Neural progenitor cell (in vitro differentiated cells): ENCODE measurements around the gene FBXW8. TPM values are rescaled to one million over a fixed set of nuclear protein-coding genes. Genes with fewer than 3 reads are reported as not detected.

Source experiments
- DNase-seq: peaks from one replicate; pipeline ENCODE4 v3.0.0-alpha.2; 2016; ENCODE audit warnings: low spot score
- H2AFZ ChIP-seq: fragments of 200-600 bp; sonication (generic); replicated peaks from 2 replicates; pipeline ENCODE4 v1.6.1; 2016; ENCODE audit warnings: antibody characterized with exemption
- H3F3A ChIP-seq: fragments of 200-600 bp; sonication (generic); 2 replicates; pipeline ENCODE4 v1.6.1; 2016; ENCODE audit warnings: antibody characterized with exemption, low read depth
- H3K27ac ChIP-seq: fragments of 200-600 bp; sonication (generic); 2 replicates; pipeline ENCODE4 v1.5.1; 2016; ENCODE audit warnings: mild to moderate bottlenecking
- H3K27me3 ChIP-seq: fragments of 200-600 bp; sonication (generic); 2 replicates; pipeline ENCODE4 v1.6.1; 2016; ENCODE audit warnings: mild to moderate bottlenecking, moderate library complexity
- H3K36me3 ChIP-seq: fragments of 200-600 bp; sonication (generic); 2 replicates; pipeline ENCODE4 v1.5.1; 2016
- H3K4me1 ChIP-seq: fragments of 200-600 bp; sonication (generic); 2 replicates; pipeline ENCODE4 v1.6.1; 2016; ENCODE audit warnings: mixed run types
- H3K4me2 ChIP-seq: fragments of 200-600 bp; sonication (generic); 2 replicates; pipeline ENCODE4 v1.6.1; 2016
- H3K4me3 ChIP-seq: fragments of 200-600 bp; sonication (generic); 2 replicates; pipeline ENCODE4 v1.5.1; 2016
- H3K79me2 ChIP-seq: fragments of 200-600 bp; sonication (generic); 2 replicates; pipeline ENCODE4 v1.6.1; 2016; ENCODE audit warnings: low read depth
- H3K9ac ChIP-seq: fragments of 200-600 bp; sonication (generic); 2 replicates; pipeline ENCODE4 v1.6.1; 2016
- H3K9me3 ChIP-seq: fragments of 200-600 bp; sonication (generic); 2 replicates; pipeline ENCODE4 v1.5.1; 2016; ENCODE audit warnings: low read depth
- H4K20me1 ChIP-seq: fragments of 200-600 bp; sonication (generic); 2 replicates; pipeline ENCODE4 v1.6.1; 2016; ENCODE audit warnings: low read depth
- H3K27ac Mint-ChIP-seq: 3 replicates; pipeline ENCODE4 v1.8.0; 2021; ENCODE audit warnings: mixed read lengths
- H3K27me3 Mint-ChIP-seq: 2 replicates; pipeline ENCODE4 v1.8.0; 2022; ENCODE audit warnings: low read depth, mild to moderate bottlenecking, inconsistent platforms, moderate library complexity, mixed read lengths; ENCODE audit not compliant: insufficient read depth
- H3K36me3 Mint-ChIP-seq: 3 replicates; pipeline ENCODE4 v1.8.0; 2021; ENCODE audit warnings: mixed read lengths
- H3K4me1 Mint-ChIP-seq: 3 replicates; pipeline ENCODE4 v1.8.0; 2021; ENCODE audit warnings: mixed read lengths
- H3K4me3 Mint-ChIP-seq: 3 replicates; pipeline ENCODE4 v1.8.0; 2021; ENCODE audit warnings: mild to moderate bottlenecking, moderate library complexity, mixed read lengths
- H3K9me3 Mint-ChIP-seq: 3 replicates; pipeline ENCODE4 v1.8.0; 2020; ENCODE audit warnings: mixed read lengths
- EZH2 ChIP-seq: fragments of 200-600 bp; sonication (generic); IDR thresholded peaks from 2 replicates; pipeline ENCODE4 v1.6.1; 2017; ENCODE audit warnings: antibody characterized with exemption, mild to moderate bottlenecking, moderate library complexity
- EZH2phosphoT487 ChIP-seq: fragments of 200-600 bp; sonication (generic); IDR thresholded peaks from 2 replicates; pipeline ENCODE4 v1.6.1; 2017; ENCODE audit warnings: antibody characterized with exemption
- total RNA-seq: library from RNA; depleted of rRNA; stranded (reverse); fragments of >200 nt; gene quantifications from 2 replicates; pipeline ENCODE4 v1.2.3, GENCODE V29; 2015; ENCODE audit warnings: low replicate concordance
- TF ChIP-seq, protein P1 (sequence below): fragments of 200-600 bp; sonication (generic); IDR thresholded peaks from 2 replicates; pipeline ENCODE4 v1.5.1; 2017; ENCODE audit warnings: antibody characterized with exemption, mild to moderate bottlenecking

Gene FBXW8
- total RNA-seq, 1 donor from 2014 or later, result 20.7 TPM

DNA sequence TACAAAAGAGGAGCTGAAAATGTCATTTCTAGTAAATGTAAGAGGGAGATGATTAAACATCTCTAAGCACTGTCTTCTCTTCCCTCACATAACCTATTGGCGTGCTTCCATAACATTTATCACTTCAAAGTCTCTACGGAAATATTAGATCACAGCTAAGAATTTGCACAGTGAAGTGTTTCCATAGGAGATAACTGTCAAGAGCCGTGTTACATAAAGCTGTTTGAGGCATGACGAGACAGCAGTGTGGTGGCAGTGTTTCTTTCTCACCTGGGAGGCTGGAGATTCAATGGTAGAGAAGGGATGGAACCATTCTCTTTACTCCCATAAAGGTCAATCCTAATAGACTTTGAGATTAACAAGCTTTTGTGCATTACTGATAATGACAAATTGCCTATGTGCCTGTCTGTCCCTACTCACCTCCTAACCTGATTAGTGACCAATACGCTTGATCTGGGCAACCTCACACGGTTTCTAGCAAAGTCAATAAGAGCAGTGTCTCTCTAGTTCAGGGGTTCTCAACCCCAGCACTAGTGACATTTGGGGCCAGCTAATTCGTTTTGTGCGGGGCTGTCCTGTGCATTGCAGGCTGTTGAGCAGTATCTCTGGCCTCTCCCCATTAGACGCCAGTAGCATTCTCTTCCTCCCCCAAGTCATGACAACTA, 35.3 kb downstream of the FBXW8 start:
- peaks cover 40% of the 10 kb centered on the region for H3K36me3 Mint-ChIP-seq
- Histone ChIP-seq H4K20me1 (peaks cover 3% of the 10 kb centered on the region), H3F3A (no peaks in the 10 kb centered on the region), H3K4me2 (no peak overlapping the region), H3K36me3 (peaks cover 10% of the 10 kb centered on the region), H3K9ac (no peak overlapping the region), H3K4me3 (no peak overlapping the region), H3K79me2 (peaks cover 5% of the 10 kb centered on the region), H3K4me1 (no peaks in the 10 kb centered on the region), H2AFZ (no peak overlapping the region), H3K27ac (no peak overlapping the region), H3K27me3 (no peaks in the 10 kb centered on the region), H3K9me3 (no peaks in the 10 kb centered on the region)
- no peak overlapping the region for H3K27ac Mint-ChIP-seq
- H3K9me3 Mint-ChIP-seq, result peaks cover 17% of the 10 kb centered on the region
- no peak overlapping the region for H3K4me3 Mint-ChIP-seq
- peaks cover 2% of the 10 kb centered on the region for H3K27me3 Mint-ChIP-seq
- DNase-seq, result no peak
- H3K4me1 Mint-ChIP-seq, result no peaks in the 10 kb centered on the region
- TF ChIP-seq EZH2 (no peak), EZH2phosphoT487 (no peak)
- TF ChIP-seq, protein P1, sequence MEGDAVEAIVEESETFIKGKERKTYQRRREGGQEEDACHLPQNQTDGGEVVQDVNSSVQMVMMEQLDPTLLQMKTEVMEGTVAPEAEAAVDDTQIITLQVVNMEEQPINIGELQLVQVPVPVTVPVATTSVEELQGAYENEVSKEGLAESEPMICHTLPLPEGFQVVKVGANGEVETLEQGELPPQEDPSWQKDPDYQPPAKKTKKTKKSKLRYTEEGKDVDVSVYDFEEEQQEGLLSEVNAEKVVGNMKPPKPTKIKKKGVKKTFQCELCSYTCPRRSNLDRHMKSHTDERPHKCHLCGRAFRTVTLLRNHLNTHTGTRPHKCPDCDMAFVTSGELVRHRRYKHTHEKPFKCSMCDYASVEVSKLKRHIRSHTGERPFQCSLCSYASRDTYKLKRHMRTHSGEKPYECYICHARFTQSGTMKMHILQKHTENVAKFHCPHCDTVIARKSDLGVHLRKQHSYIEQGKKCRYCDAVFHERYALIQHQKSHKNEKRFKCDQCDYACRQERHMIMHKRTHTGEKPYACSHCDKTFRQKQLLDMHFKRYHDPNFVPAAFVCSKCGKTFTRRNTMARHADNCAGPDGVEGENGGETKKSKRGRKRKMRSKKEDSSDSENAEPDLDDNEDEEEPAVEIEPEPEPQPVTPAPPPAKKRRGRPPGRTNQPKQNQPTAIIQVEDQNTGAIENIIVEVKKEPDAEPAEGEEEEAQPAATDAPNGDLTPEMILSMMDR, result no peak

DNA sequence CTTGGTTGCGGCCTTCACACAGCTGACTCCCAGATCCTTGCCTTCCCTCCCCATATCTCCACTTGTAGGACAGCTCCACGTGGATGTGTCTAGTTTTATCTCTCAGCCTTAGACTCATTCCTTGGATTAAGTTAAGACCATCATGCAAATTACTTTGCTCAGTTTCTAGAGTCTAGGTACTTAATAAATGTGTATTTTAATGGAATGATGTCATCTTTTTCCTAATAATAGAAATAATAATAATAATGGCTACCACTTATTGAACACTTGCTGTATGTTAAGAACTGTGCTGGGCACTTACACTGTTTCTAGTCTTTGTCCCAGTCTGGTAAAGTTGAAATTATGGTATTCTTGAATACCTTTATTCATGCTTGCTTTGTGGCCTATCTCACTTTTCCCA, 37.5 kb downstream of the FBXW8 start:
- no peak overlapping the region for H3K4me2 ChIP-seq
- H4K20me1 ChIP-seq, result peaks cover 3% of the 10 kb centered on the region
- no peak overlapping the region for H2AFZ ChIP-seq
- no peak overlapping the region for H3K4me3 ChIP-seq
- no peaks in the 10 kb centered on the region for H3K4me1 ChIP-seq
- TF ChIP-seq EZH2 (no peak), EZH2phosphoT487 (no peak)
- TF ChIP-seq, protein P1, result no peak
- H3K9me3 ChIP-seq, result no peaks in the 10 kb centered on the region
- H3K27ac Mint-ChIP-seq, result no peak overlapping the region
- H3K36me3 ChIP-seq, result peaks cover 5% of the 10 kb centered on the region
- H3K27ac ChIP-seq, result no peak overlapping the region
- no peak overlapping the region for H3K4me3 Mint-ChIP-seq
- no peaks in the 10 kb centered on the region for H3K27me3 Mint-ChIP-seq
- no peaks in the 10 kb centered on the region for H3K4me1 Mint-ChIP-seq
- no peak for DNase-seq
- H3K27me3 ChIP-seq, result no peaks in the 10 kb centered on the region
- H3K36me3 Mint-ChIP-seq, result peaks cover 27% of the 10 kb centered on the region
- H3F3A ChIP-seq, result no peaks in the 10 kb centered on the region
- no peaks in the 10 kb centered on the region for H3K79me2 ChIP-seq
- no peak overlapping the region for H3K9ac ChIP-seq
- peaks cover 2% of the 10 kb centered on the region for H3K9me3 Mint-ChIP-seq

DNA sequence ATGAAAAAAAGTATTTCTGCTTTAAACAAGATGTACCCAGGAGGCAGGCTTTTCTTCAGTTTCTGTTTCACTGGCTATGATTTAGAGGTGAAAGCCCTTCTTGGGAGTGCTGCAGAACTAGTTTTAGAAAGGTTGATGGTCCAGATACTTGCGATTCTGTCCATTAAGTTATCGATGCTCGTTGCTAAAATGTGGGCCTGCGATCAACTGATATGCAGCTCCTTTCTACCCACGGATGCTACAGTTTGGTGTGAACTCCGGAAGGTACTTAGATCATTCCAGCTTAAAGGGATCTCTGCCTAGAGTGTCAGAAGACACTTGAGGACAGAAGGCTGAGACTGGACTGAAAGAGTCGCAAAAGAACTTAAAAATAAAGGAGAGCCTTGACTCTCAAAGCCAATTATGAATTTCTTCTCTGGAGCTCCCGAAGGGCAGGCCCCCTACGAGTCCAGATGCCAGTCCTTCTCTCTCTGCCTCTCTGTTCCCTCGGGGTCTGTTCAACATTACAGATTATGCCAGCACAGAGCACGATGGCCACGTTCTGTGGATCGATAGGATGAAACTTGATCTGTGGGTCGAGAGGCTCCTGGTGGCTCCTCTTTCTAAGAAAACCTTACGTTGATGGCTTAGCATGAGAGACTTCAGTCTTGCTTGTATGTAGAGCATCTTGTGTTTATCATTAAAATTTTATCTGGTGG, 40.0 kb downstream of the FBXW8 start:
- Mint-ChIP-seq H3K4me1 (no peaks in the 10 kb centered on the region), H3K9me3 (no peaks in the 10 kb centered on the region), H3K4me3 (no peak overlapping the region), H3K27ac (no peak overlapping the region), H3K27me3 (no peaks in the 10 kb centered on the region), H3K36me3 (peaks cover 16% of the 10 kb centered on the region)
- Histone ChIP-seq H3K9me3 (no peaks in the 10 kb centered on the region), H3F3A (no peaks in the 10 kb centered on the region), H3K79me2 (no peaks in the 10 kb centered on the region), H3K4me1 (no peaks in the 10 kb centered on the region), H3K4me2 (no peak overlapping the region), H3K27ac (no peak overlapping the region), H3K36me3 (peaks cover 4% of the 10 kb centered on the region), H3K9ac (no peak overlapping the region), H2AFZ (no peak overlapping the region), H3K4me3 (no peak overlapping the region), H4K20me1 (peaks cover 3% of the 10 kb centered on the region), H3K27me3 (no peaks in the 10 kb centered on the region)
- no peak for DNase-seq
- TF ChIP-seq, protein P1, result no peak
- no peak for TF ChIP-seq EZH2
- no peak for TF ChIP-seq EZH2phosphoT487
